GM19455 (cell line): ENCODE measurements around the gene TBX3.

Experiments used
- ATAC-seq: cut with Tn5 transposase; IDR thresholded peaks from one replicate; pipeline ENCODE4 v1.9.1; 2021; ENCODE audit not compliant: unreplicated experiment

TBX3 gene

DNA sequence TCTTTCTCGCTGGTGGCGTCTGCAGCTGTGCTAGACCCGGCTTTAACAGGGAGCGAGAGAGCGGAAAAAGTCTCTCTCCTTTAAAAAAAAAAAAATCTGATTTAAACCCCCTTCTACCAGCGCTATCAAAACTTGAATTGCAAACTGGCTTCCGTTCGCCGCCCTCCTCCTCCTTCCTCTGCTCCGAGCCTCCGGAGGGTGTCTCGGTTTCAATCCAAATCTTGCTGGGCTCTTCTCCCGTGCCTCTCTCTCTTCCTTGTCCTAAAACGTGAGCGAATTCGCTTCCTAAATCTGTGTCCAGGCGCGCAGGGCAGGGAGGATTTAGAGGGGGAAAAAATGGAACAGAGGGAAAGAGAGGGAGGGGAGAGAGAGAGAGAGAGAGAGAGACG, 272 bp downstream of the TBX3 start:
- ATAC-seq = no peak

DNA sequence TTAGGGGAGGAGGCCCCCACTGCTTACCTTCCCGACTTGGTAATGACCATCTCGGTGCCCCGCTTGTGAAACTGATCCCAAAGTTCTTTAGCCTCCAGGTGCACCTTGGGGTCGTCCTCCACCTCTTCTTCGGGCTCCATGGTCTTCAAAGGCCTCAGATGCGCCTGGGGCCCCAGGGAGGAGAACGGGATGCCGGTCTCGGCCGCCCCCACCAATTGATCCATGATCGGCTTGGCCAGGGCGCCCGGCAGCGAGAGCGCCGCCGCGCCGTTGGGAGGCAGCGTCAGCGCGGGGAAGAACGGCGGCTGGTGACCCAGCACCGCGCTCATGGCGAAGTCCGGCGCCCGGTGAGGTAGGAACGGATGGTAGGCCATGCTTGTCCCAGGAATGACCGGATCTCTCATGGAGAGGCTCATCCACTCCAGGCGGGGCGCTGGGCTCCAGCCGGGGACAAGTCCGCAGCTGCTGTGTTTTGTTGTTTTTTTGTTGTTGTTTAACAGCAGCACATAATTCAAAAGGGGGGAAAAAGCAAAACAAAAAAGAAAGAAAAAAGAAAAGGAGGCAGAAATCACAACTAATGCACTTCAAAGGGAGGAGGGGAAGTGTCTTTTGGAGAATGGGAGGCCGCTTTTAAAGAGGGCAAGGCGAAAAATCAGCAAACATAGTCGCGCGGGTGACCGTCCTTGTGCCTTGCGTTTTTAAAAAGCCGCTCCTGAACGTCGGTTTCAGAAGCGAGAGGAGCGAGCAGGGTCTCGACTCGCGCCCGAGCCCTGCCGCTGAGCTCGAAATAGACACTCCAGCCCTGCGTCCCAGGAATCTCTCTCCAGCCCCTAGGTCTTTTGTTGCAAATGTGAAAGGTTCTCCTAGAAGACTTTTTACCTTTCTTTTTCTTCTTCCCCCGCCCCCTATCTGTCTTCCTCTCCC, 928 bp downstream of the TBX3 start:
- no peak for ATAC-seq

- ATAC-seq = no peak
Measured at GRCh38 chr12:114682106-114682784, 1.7 kb downstream of the TBX3 start.

- ATAC-seq = no peak
Measured at GRCh38 chr12:114681116-114681871, 2.7 kb downstream of the TBX3 start.

- ATAC-seq = no peak
Measured at GRCh38 chr12:114680604-114681069, 3.3 kb downstream of the TBX3 start.

- no peak for ATAC-seq
Measured at GRCh38 chr12:114679942-114680341, 4.0 kb downstream of the TBX3 start.

DNA sequence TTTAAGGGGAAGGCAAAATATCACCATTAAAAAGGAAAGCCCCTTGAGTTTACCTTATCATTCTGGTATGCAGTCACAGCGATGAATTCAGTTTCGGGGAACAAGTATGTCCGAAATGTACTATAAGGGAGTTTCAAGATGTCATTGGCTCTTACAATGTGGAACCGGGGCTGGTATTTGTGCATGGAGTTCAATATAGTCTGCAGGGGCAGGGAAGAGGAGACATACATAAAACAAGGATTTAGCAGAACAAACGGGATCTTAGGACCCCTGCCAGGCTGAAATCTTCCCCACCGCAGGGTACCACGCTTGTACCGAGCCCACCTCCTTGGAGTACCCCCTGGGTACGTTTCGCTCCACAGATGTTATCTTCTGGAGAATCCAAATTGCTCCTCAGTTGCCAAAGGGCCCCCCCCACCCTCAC, 4.5 kb downstream of the TBX3 start:
- no peak for ATAC-seq

DNA sequence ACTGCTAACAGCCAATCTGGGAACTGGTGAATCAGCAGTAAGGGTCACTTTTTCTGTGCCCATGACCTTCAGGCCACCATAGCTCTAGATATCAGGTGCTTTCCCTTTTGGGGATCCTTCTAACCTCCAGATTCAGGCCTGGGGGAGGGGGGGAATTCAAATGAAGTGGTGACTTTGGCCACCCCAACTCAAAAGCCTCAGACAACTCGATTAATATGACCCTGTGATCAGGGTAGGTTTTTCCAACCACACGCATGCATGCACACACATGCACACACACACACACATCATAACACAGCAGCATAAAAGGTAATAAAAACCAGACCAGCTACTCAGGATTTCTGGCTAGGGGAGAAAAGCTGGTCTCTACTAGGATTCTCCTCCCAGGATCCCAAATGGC, 5.3 kb downstream of the TBX3 start:
- no peak for ATAC-seq

GRCh38 chr12:114678028-114678427, 5.9 kb downstream of the TBX3 start:
- no peak for ATAC-seq

- ATAC-seq = no peak
Measured at GRCh38 chr12:114676142-114676741, 7.7 kb downstream of the TBX3 start.

GRCh38 chr12:114674251-114675047, 9.5 kb downstream of the TBX3 start:
- ATAC-seq = no peak

DNA sequence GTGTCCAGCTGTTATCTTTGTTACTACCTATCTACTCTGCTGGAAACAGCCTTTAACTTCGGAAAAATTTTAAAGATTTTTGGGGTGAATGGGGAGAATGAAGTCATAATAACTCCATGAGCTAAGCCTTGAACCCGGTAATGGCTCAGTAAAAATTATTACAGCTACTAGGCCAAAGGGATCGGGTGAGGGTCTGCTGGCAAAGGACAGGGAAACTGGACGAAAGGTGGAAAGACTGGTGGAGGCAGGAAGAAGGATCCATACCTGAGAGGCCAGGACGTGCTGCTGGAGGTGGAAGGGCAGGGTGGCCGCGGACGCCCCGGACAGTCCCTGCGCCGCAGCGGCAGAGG, 10.1 kb downstream of the TBX3 start:
- ATAC-seq = no peak

DNA sequence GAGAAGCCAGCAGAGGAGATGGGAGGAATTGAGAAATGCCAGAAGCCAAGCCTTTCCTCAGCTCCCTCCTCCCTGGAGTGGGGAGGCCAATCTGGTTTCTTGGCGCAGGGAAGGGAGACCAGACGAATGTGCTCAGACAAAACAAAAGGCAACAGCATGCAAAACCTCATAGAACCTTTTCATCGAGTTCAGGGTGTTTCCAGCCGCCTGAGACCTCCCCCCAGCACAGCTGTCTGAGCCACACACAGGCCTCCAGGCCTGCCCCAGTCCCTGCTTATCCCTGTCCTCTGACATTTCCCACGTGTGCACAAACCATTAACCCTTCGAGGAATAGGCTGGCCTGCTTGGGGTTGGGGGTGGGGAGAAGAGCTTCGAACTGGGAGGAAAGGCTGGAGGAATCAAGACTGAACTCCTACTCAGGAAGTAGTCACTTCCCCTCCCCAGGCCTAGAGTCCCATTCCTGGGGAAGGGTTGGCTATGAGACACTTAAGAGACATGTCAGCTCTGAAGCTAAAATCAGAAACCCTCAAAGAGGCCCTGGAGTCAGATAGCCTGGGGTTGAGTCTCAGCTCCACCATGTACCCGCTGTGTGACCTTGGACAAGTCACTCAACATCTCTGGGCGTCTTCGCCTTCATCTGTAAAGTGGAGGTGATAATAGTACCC, 10.7 kb downstream of the TBX3 start:
- no peak for ATAC-seq

DNA sequence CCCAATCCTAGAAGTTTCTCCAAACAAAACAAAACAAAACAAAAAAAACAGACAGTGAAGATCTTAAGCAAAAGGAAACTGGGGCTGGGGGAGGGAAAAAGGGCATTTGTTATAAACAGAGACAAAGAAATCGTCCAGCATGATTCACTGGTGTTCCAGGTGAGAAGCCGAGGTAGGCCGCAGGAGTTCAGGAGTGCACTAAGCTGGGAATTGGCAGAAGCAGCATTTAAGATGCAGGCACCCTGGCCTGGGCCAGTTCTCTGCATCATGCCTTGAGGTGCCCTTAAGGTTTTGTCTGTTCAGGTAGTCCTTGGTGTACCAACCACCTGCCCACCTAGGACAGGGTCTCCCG, 11.2 kb downstream of the TBX3 start:
- ATAC-seq = no peak

DNA sequence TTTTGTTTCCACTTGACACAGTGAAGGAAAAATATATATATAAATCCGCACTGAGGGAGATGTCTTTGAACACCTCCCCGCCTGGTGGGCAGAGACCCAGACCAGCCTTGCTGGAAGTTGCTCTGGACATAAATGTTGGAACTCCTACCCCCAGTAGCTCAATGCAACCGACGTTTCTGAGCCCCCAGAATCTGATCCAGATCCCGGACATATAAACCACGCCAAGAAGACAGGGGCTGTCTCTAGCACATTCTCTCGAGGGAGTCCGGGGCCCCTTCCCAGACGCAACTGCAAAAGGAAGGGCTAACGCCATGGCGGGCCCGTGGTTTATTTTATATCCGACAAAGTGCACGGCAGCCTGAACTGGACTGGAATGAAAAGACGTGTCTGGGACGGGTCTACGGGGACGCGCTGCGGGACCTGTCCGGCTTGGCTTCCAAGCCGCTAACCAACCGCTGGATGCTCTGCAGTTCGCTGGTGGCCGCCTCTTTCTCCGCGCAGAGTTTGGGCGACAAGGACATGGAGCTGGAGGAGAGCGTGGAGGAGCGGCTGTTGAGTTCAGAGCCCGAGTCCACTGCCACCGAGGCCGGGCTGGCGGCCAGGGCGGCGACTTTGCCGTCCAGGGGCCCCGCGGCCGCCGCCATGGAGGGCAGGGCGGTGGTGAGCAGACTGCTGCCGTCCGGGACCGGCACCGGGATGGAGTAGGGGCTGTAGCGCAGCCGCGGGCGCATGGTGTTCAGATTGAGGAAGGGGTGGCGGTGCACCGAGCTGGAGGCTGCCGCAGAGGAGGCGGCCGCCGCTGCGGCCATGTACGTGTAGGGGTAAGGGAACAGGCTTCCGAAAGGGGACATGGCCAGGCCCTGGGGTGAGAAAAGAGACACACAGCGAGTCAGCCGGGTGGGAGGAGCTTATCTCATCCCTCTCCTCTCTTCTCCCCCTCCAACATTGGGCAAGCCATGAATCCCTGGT, 12.2 kb downstream of the TBX3 start:
- ATAC-seq = no peak

GRCh38 chr12:114671066-114671442, 12.9 kb downstream of the TBX3 start:
- no peak for ATAC-seq

DNA sequence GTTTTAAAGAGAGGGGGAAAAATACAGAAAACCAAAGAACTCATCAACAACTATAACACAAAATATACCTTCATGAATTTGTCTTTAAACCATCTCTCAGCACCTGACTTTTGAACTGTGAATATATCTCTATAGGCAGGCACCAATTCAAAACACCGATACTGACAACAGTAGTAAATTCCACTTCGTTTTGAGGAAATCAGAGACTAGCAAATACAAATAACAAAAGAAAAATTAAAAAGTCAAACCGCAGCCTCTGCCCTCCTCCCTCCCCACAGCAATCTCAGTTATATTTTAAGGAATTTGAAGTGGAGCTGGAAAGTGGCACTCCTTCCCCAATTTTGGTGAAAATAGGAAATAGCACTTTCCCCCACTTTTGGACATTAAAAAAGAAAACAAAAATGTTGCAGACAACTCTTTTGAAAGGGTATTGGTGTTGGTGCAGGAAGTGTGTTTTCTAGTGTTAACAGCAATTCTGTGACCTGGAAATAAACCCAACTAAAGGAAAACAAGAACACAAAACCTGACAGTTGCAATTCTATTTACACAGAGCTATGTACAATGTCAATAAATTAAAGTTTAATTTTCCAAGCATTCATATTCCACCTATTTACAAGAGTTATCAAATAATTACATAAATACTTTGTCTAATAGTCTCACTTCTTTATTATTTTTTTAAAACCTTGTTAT, 13.5 kb downstream of the TBX3 start:
- ATAC-seq = no peak
